NCI-H2107 treated with DMSO at 0.1 percent for 48 hours (cell line): Measurements from ENCODE around the gene RHOH.

ENCODE experiments used
- DNase-seq: peaks from one replicate; lab custom pipeline; 2025; ENCODE audit not compliant: unreplicated experiment; lab: John Stamatoyannopoulos, UW

The RHOH gene

DNA sequence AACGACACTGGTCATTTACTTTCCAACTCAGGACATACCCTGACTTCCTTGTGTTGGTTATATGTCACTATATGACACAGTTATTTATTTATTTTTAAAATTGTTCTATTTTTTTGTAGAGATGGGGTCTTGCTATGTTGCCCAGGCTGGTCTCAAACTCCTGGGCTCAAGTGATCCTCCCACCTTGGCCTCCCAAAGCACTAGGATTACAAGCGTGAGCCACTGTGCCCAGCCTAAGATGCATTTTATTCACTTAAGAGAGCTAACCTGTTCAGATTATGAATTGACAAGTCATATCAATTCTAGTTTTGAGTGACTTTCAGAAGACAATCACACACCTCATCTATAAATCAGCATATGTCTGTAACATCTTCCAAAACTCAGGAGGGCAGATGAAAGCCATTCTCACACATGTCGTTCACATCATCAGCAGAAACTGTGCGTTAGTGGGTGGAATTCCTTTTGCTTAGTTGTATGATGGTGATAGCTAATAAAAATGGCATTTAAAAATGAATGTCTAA, 9.4 kb upstream of the RHOH start:
- no peak for DNase-seq

DNA sequence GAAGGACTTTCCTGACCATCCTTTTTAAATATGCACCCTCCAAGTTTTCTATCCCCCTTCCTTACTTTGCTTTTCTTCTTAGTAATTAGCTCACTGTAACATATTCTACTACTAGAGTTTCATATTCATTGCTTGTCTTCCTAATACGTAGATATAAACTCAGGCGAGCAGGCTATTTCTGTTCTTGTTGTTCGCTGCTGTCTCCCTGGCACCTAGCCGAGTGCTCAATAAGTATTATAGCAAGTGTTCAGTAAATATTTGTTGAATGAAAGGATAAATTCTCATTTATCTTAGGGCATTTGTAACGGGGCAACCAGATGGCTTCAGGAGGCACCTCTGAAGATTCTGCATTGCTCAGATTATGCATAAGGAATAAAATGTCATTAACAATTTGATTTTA, 6.8 kb upstream of the RHOH start:
- no peak for DNase-seq

DNA sequence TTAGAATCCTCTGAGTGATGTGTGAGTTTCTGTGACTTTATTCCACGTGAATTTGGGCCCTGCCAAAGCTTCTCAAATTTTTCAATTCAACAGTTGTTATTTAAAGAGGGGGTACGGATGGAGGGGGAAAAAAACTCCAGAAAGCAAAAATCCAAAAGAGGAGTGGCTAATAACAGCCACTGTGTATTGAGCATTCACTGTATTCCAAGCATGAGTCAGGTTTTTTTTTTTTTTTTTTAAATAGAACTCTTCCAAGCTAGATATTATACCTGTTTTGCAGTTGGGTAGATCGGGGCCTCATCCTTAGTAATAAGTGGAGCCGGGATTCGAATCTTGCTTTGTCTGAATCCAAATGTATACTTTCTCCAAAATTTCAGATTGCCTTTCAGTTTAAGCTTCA, 6.4 kb upstream of the RHOH start:
- no peak for DNase-seq

DNA sequence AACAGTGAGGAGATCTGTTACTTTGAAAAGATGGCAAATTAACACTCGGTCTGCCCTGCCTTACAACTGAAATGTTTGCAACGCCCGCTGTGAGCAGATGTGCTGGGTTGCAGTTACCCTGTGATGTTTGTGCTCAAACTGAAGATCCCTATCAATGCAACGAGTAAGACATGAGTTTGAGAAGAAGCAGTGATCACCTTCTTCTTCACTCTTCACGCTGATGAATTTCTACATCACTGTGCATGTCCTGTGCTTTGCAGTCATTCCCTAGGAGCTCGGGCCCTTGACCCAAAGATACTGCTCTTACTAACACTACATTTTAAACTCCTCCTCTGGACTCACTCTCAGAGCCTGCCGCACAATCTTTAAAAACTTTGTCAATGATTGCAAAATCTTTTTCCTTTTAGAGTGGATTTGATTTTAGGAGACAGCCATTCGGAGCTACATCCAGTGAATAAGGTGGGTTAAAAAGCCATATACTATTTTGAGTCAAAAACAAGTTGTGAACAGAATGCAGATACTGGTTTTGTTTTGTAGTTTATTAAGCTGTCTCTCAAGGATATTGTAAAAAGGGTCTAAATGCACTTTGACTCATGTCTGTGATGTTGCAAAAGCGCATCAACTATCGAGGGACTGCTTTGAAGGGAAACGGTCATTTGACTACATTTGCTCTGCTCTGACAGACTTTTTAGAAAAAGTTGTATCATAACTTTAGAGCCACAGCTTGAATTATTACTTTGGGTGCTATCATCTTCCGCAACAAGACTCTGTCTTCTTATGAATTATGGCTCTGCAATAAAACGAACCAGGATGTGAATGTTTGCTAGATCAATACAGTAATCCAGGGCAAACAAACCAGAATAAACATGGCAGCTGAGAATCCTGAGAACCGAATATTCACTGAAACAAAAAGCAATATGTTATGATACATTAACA, 5.7 kb upstream of the RHOH start:
- DNase-seq: no peak

DNA sequence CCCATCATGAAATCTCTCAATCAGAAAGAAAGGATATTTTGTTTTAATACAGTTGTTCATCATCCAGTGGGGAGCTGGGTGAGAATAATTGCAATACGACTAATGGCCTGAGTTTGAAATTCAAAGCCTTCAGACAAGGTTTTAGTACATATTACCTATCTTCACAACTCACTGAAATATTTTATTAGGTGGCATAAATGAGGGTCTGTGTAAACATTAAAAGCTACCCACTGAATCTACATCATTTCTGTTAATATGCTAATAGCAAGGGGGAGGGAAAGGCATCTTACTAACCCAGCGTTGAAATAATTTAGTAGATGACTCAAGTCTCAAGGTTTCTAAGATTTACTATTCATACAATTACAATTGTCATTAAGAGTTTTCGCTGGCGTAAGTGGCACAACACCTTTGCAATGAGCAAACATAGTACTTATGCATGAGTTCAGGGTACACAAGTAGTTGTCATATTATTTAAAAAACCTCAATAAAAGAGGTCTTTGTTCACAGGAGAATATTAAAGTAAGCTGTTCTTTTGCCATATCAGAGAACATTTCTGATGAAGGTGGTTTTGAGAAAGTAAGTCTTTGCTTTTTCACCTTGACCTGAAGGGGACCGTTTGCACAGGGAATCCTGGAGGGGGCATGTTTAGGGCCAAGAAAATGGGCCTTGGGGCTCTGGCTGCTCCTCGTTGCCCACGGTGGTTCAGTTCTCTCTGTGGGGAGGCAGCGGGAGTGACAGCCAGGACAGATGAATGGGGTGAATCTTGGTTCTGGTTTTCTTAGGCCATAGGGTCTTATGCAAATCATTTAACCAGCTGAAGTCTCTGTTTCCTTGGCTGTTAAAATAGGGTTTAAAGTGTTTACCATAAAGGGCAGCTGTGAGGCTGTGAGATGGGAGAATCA, 4.5 kb upstream of the RHOH start:
- no peak for DNase-seq

DNA sequence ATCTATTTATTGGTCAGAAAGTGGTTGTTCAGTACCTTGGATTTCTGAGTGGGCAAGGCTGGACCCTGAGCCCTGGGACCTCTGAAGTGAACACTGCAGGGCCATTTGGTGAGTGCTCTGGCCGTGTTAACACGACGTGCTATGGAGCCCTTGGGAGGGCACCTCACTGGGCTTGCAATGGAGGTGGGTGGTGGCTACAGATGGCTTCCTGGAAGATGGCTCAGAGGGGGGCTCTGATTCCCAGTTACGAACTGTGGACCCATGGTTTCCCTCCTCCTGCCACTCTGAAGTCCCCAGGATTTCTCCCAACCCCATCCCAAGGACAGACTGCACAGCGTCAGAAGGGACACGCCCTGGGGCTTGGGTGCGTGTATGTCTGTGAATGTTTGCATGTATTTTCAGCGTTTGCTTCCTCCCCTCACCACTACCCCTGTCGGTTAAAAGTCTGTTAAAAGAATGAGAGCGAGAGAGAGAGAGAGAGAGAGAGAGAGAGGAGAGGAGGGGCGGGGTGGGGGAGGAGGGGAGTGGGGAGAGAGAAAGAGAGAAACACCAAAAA, 3.7 kb upstream of the RHOH start:
- no peak for DNase-seq

DNA sequence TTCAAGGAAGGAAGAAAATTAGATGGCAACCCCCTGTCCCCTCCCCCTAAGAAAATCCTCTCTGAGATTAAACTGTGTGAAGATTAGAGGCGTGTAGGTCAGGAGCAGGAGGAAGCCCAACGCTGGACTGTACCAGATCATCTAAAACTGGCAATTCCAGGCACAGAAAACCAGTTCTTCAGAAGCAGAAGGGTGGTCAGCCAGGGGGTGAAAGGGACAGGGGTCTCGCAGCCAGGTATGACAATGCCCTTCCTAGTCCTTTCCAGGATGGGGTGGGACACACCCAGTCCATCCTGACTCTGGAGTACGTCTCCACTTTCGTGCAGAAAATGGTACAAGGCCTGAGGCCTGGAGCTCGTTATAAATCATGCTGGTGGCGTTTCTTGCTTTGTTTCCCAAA, 3.3 kb upstream of the RHOH start:
- no peak for DNase-seq

DNA sequence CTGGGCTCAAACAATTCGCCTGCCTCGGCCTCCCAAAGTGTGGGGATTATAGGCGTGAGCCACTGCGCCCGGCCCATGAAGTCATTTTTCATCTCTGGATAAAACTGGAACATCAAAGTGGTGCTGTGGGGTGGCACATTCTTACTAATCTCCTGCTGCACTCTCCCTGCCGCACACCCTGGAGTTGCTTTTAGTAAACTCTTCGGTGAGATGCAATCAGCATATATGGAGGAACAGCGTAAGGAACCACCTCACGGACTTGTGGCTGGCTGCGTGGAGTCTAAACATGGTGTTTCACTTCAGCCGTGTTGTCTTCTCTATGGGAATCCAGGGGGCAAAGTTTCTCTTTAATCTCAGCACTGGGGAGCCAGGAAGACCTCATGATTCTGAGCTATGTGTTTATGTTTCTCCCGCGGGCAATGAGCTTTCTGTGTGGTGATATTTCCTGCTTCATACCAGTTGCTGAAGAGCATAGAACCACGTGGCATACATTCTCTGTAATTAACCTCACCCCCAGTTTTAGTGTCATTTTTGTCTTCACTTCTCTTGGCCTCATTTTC, 2.1 kb upstream of the RHOH start:
- no peak for DNase-seq

DNA sequence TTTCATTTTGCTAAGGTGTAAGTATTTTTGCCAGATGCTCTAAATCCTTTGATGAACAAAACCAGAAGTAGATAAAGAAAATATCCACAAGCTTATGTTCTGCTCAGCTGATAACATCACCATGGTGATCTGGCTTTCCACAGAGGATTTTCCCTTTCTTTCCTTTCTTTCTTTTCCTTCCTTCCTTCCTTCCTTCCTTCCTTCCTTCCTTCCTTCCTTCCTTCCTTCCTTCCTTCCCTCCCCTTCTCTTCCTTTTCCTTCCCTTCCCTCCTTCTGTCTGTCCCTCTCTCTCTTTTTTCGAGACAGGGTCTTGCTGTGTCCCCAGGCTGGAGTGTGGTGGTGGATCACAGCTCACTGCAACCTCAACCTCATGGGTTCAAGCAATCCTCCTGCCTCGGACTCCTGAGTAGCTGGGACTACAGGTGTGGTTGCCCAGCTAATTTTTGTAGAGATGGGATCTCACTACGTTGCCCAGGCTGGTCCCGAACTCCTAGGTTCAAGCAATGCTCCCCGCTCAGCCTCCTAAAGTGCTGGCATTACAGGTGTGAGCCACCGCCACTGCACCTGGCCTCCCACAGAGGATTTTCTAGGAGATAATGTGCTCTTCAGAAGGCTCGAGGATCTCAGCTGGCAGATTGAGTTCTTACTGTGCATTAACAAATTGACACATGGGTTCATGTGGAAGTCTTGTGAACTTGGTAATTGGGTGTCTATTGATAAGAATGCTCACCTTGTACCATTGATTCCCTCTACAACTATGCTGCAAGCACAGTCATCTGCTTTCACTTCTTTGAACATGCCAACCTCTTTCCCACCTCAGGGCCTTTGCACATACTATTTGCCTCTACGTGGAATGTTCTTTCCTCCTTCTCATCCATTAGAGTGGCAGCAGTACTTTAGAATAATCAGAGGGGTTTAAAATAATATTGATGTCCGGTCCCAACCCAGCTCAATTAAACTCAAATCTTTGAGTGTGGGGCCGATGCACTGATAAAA, 1.4 kb upstream of the RHOH start:
- no peak for DNase-seq

DNA sequence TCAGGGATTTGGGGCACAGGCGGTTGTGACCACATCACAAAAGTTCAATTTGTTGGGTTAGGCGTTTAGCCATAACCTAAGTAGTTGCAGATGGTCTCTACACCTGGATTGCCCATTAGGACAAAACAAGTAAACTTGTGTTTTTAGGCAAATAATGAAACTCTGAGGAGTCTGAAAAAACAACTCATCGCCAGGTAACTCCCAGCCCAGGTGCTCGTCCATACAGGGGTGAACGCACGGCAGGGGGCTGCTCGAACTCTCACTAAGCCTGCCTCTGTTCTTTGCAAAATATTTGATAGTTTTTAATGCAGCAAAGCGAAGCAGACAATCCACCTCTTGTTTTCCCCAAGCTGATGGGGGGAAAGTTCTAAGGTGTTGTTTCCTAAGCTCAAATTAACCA, 559 bp upstream of the RHOH start:
- no peak for DNase-seq

DNA sequence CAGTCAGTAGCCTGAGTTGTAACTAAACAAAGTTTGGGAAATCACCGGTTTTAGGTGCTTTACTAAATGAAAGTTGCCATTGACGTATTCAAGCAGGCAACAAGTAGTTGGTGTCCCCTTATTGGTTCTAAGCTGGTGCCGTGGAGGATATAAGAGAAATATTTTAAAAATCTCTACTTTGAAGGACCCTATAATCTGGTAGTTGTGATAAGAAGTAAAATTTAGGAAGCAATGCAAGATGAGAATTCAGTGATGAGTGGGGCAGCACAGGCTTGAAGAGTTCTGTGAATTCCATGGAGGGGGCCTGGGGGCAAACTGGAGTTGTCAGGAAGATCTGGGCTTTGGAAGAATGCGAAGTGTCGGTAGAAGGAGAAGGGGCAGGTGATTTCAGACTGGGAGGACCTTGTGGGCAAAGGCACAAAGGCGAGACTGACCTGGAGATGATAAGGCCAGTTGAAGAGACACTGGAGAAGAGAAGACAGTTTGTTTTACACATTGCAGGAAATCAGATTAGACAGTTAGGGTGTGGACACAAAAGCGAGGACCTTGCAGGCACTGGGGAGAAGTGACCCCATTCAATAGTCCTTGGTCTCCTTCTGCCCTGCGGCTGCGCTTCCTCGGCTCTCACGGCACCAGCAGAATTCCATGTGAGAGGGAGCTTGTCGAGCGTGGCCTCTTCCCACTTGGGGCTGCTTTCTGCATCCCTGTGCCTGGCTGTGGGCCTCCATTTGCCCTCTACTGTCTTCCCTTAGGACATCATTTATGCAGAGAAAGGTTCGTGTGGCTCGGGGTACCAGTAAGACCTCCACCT, 1.3 kb downstream of the RHOH start:
- DNase-seq: no peak

DNA sequence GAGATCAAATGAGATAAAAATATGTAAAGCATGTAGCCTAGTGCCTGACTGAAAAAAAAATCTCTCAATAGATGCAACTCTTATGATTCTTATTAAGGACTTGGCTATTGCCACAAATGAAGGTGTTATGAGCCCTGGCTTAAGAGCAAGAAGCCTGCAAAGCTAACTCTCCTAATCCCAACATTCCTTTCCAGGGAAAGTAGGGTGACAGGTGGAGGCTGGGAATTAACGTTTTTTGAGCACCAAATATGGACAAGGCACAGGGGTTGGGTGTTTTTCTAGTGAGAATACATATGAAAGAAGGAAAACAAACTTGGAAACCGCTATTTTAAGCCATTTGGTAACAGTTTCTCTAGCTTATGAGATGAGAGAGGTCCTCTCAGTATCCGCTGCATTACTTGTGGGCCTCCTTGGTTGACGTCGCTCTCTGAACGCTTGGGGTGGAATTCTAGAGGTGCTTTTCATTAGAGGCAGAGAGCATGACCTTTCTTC, 2.4 kb downstream of the RHOH start:
- DNase-seq: no peak

DNA sequence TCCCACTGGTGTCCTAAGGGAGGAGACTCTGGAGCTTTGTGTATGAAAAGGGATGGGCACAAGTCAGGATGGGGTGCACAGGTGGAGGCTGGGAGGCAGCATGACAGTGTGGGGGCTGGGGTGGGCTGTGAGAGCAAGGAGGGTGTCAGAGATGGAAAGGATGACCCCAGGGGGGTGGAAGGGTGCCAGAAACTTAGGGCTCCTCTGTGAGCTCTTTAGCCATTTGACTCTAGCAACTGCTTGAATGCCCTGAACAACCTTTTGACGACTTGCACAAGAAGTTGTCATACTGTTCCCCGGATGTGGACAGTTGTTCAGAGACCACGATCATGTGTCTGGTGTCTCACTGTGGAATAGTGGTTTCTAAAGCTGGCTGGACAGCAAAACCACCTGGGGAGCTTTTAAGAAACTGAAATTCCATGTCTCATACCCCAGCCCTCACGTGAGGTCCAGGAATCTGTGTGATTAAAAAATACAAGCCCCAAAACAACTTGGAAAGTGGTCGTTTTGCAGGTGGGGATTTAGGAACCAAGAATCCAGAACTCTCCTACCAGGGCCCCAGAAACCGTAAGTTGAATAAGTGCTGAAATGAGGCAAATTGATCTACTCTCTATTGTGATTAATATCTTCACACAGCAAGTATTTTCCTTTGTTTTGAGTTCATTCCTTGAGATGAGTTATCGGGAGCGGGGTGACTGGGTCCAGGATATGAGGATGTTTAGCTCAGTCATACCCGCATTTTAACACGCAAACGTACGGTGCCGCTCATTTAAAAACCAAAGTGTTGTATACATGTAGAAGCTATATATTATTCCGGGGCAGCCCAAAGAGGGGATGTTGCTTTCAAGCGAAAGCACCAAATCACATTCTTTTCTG, 3.4 kb downstream of the RHOH start:
- no peak for DNase-seq

DNA sequence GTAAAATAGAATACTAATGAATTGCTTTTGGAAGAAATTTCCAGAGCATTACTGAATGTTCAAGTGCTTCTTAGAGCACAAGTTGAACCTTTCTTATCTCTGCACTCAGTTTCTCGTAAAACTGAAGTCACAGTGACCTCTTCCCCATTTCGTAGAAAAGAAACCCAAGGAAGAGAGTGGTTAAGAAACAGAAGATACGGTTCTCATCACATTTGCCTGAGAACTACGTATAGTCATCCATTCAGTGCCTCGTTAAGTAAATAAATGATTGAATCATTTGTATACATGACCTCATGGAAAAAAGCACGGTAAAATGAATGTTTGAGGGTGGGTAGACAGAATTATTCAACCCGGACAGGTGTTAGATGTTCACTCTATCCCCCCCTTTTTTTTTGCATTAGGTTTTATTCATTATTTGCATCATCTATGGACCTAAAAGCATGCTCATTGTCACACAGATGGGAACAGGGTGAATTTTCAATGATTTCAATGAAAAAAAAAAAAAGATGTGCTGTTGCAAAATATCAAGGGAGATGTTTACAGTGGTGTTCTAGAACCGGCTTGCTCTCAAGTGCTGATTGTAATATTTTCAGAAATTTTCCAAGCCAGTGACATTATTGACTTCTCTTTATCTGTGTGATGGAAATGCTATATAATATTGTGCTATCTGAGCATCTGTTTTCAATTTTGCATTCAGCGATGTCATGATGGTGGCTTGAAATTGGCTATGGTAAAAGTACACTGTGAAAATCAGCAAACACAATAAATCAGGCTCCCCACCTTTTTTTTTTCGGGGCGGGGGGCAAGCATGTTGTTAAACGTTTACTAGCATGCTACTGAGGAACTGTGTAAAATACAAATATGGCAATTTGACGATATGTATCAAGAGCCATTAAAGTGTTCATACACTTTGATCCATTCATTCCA, 4.3 kb downstream of the RHOH start:
- no peak for DNase-seq

DNA sequence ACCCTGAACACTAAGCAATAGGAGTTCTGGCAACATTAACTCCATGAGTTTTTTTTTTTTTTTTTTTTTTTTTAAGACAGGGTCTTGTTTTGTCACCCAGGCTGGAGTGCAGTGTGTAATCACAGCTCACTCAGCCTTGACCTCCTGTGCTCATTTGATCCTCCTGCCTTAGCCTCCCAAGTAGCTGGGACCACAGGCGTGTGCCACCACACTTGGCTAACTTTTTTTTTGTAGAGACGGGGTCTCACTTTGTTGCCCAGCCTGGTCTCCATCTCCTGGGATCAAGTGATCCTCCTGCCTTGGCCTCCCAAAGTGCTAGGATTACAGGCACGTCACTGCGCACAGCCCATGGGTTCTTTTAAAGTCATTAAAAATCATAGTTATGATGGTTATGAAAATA, 5.1 kb downstream of the RHOH start:
- no peak for DNase-seq

DNA sequence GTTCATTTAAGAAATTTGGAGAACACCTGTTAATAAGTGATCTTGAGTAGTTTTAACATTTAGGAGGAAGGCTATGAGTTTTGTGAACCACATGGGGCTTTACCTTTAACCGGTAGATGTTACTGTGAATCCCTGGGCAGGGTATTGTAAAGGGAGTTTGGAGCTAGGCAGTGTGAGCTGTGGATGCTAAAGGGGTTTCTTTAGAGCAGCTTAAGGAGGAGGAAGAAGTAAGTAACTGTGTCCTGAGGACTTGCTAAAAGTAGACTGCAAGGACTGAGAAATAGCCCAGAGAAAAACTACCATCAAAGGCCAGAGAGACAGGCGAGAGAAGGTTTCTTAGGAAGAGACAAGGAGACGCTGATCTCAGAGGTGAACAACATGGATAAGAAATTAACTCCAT, 5.6 kb downstream of the RHOH start:
- no peak for DNase-seq
